Measurements from ENCODE around the gene TP53INP2.

TP53INP2 gene

GRCh38 chr20:34732523-34732922, 28.4 kb downstream of the TP53INP2 start:
- no peak for DNase-seq

GRCh38 chr20:34736106-34736735, 32.1 kb downstream of the TP53INP2 start:
- no peak for DNase-seq

GRCh38 chr20:34743039-34743438, 38.9 kb downstream of the TP53INP2 start:
- no peak for DNase-seq

- DNase-seq, result no peak
Observed at GRCh38 chr20:34744340-34744739, 40.2 kb downstream of the TP53INP2 start.

GRCh38 chr20:34744847-34745246, 40.7 kb downstream of the TP53INP2 start:
- no peak for DNase-seq

- no peak for DNase-seq
Observed at GRCh38 chr20:34746674-34747073, 42.5 kb downstream of the TP53INP2 start.

GRCh38 chr20:34747479-34747878, 43.3 kb downstream of the TP53INP2 start:
- DNase-seq, result no peak

- DNase-seq, result no peak
Observed at GRCh38 chr20:34748709-34749108, 44.6 kb downstream of the TP53INP2 start.

- no peak for DNase-seq
Observed at GRCh38 chr20:34750484-34750883, 46.3 kb downstream of the TP53INP2 start.

- no peak for DNase-seq
Observed at GRCh38 chr20:34751453-34751852, 47.3 kb downstream of the TP53INP2 start.

- no peak for DNase-seq
Observed at GRCh38 chr20:34753706-34754461, 49.7 kb downstream of the TP53INP2 start.

- no peak for DNase-seq
Observed at GRCh38 chr20:34754611-34755010, 50.5 kb downstream of the TP53INP2 start.

GRCh38 chr20:34755367-34755766, 51.2 kb downstream of the TP53INP2 start:
- DNase-seq, result no peak

GRCh38 chr20:34762031-34762555, 57.9 kb downstream of the TP53INP2 start:
- DNase-seq, result no peak
